GM12878 (cell line): Measurements from ENCODE around the gene PADI1. TPM values are rescaled to one million over a fixed set of nuclear protein-coding genes. Genes with fewer than 3 reads are reported as not detected.
A peak's percentile ranks its signal among the peaks of the same experiment; 100 is the strongest.

ENCODE experiments used
- ATAC-seq: fragments of 200-7000 bp; cut with Tn5 transposase; 3 replicates; pipeline ENCODE4 v1.9.1; 2020; ENCODE audit warnings: mild to moderate bottlenecking, moderate library complexity
- BruUV-seq: library from RNA; stranded (reverse); fragments of 400-500 nt; replicated peaks from 2 replicates; lab custom pipeline; 2021; lab: Mats Ljungman, UMichigan
- CTCF ChIA-PET: fragments of 300-600 bp; sonication (Branson Sonifier 250); formaldehyde crosslinking; extraction: SDS; loops from one replicate; lab custom pipeline; 2021; ENCODE audit warnings: inconsistent platforms; lab: Yijun Ruan, JAX
- POLR2A ChIA-PET: fragments of 350-600 bp; formaldehyde crosslinking; extraction: SDS; loops from one replicate; lab custom pipeline; 2021; ENCODE audit warnings: inconsistent platforms; lab: Charles Lee
- RAD21 ChIA-PET: fragments of 300-600 bp; sonication (Branson Sonifier 250); formaldehyde crosslinking; loops from one replicate; lab custom pipeline; 2023; ENCODE audit warnings: antibody characterized with exemption; ENCODE audit not compliant: unreplicated experiment; lab: Charles Lee
- SMC1A ChIA-PET: fragments of 300-600 bp; sonication (Branson Sonifier 250); formaldehyde crosslinking; loops from one replicate; lab custom pipeline; 2023; ENCODE audit not compliant: unreplicated experiment, uncharacterized antibody; lab: Charles Lee
- DNase-seq: peaks from one replicate; pipeline ENCODE4 v3.0.0-alpha.2; 2011; ENCODE audit warnings: low read depth, low spot score
- FAIRE-seq: peaks from 3 replicates; lab custom pipeline; 2011; peaks lifted over from hg19 to GRCh38; lab: Jason Lieb, UNC
- H2AFZ ChIP-seq: 2 replicates; pipeline ENCODE4 v1.6.0; 2011; ENCODE audit warnings: low read depth, low read length, control low read depth; ENCODE audit not compliant: control insufficient read depth
- H3K27ac ChIP-seq: 2 replicates; pipeline ENCODE4 v1.5.1; 2011; ENCODE audit warnings: control low read depth; ENCODE audit not compliant: control insufficient read depth, insufficient read depth
- H3K27me3 ChIP-seq, 2 experiments: replicated peaks in 1 of 2; 2 replicates each; pipeline versions ENCODE4 v1.6.0 to v1.6.1; 2011; ENCODE audit warnings: low read length in 1 of 2; ENCODE audit not compliant: control insufficient read depth in 2 of 2, insufficient read depth in 2 of 2
- H3K36me3 ChIP-seq, 2 experiments: 2 replicates each; pipeline ENCODE4 v1.5.1; 2011; ENCODE audit warnings: low read length in 1 of 2; ENCODE audit not compliant: control insufficient read depth in 2 of 2, insufficient read depth in 2 of 2
- H3K4me1 ChIP-seq: 2 replicates; pipeline ENCODE4 v1.6.1; 2011; ENCODE audit warnings: mild to moderate bottlenecking, low read length, moderate library complexity, mixed read lengths; ENCODE audit not compliant: control insufficient read depth, insufficient read depth
- H3K4me2 ChIP-seq: 2 replicates; pipeline ENCODE4 v1.6.0; 2011; ENCODE audit warnings: control low read depth; ENCODE audit not compliant: control insufficient read depth, insufficient read depth
- H3K4me3 ChIP-seq: fragments of 200-600 bp; sonication (generic); 2 replicates; pipeline ENCODE4 v1.5.1; 2016
- H3K79me2 ChIP-seq: 2 replicates; pipeline ENCODE4 v1.6.0; 2011; ENCODE audit warnings: low read length; ENCODE audit not compliant: control insufficient read depth, insufficient read depth
- H3K9ac ChIP-seq: 2 replicates; pipeline ENCODE4 v1.8.0; 2011; ENCODE audit warnings: low read length, control low read depth, mixed read lengths; ENCODE audit not compliant: control insufficient read depth, insufficient read depth
- H3K9me3 ChIP-seq: replicated peaks from 3 replicates; pipeline ENCODE4 v1.5.1; 2011; ENCODE audit warnings: mild to moderate bottlenecking, low read length; ENCODE audit not compliant: control insufficient read depth, insufficient read depth
- H4K20me1 ChIP-seq: 2 replicates; pipeline ENCODE4 v1.6.0; 2011; ENCODE audit not compliant: control insufficient read depth, insufficient read depth
- BMI1 ChIP-seq: fragments of 450-650 bp; IDR thresholded peaks from 2 replicates; pipeline ENCODE4 v1.6.1; 2016; ENCODE audit warnings: mild to moderate bottlenecking, moderate library complexity, borderline replicate concordance
- FOS ChIP-seq: IDR thresholded peaks from 3 replicates; pipeline ENCODE4 v1.6.1; 2011; ENCODE audit warnings: borderline replicate concordance; ENCODE audit not compliant: insufficient read length; ENCODE audit errors: extremely low read depth
- MYC ChIP-seq: IDR thresholded peaks from 2 replicates; pipeline ENCODE4 v1.6.1; 2011; ENCODE audit warnings: mild to moderate bottlenecking, low read length, moderate library complexity, inconsistent platforms; ENCODE audit not compliant: insufficient read depth, insufficient replicate concordance, insufficient read length, severe bottlenecking
- PAX8 ChIP-seq: fragments of 450-650 bp; IDR thresholded peaks from 2 replicates; pipeline ENCODE4 v1.6.1; 2017; ENCODE audit warnings: mild to moderate bottlenecking, moderate library complexity
- RBBP5 ChIP-seq: fragments of 200-600 bp; sonication (generic); conservative IDR thresholded peaks from 2 replicates; pipeline ENCODE4 v1.6.1; 2016
- ZNF384 ChIP-seq: IDR thresholded peaks from 2 replicates; pipeline ENCODE4 v1.6.1; 2012; ENCODE audit warnings: low read depth, mild to moderate bottlenecking, low read length, improper control_type of control experiment, borderline replicate concordance
- WGBS: methylation state at CpG from one replicate; pipeline ENCODE4 v1.1.6; 2016; ENCODE audit warnings: low lambda C conversion rate; ENCODE audit not compliant: insufficient replicate concordance, insufficient coverage; ENCODE audit errors: missing lambda C conversion rate; 5-methylcytosine and 5-hydroxymethylcytosine counted together
- in situ Hi-C: fragments of 300-500 bp; cut with MboI; formaldehyde crosslinking; loops from 9 replicates; pipeline ENCODE4 v1.14.3; 2018; ENCODE audit warnings: mixed read lengths
- intact Hi-C: fragments of 100-400 bp; cut with micrococcal nuclease; formaldehyde crosslinking; loops from one replicate; pipeline ENCODE4 v1.14.2; 2022; ENCODE audit not compliant: unreplicated experiment
- polyA plus RNA-seq, 11 experiments: library from polyadenylated mRNA; depleted of rRNA in 4 of 11; unstranded in 6 of 11; stranded (reverse) in 5 of 11; fragments of >200 nt; fragmentation: Nextera tagmentation in 4 of 11; fragmentation: Illumina TruSeq in 1 of 11; extraction: Ambion mirVana in 4 of 11; extraction: Trizol in 1 of 11; gene quantifications; 1 replicate in 1 of 11; 2 replicates in 10 of 11; pipeline versions ENCODE4 v1.2.1 to v1.2.3, GENCODE V29; 2011 to 2016; ENCODE audit warnings: inconsistent platforms in 2 of 11, missing spikeins in 2 of 11, low read depth in 1 of 11
- total RNA-seq, 4 experiments: library from RNA; depleted of rRNA in 3 of 4; stranded (reverse); fragments of >200 nt in 3 of 4; fragmentation: Illumina TruSeq in 1 of 4; extraction: Trizol in 1 of 4; gene quantifications; 2 replicates each; pipeline versions ENCODE4 v1.2.1 to v1.2.3, GENCODE V29; 2013 to 2021
- TF ChIP-seq, protein P1 (sequence below): IDR thresholded peaks from 2 replicates; pipeline ENCODE4 v1.6.1; 2012; ENCODE audit warnings: mild to moderate bottlenecking, low read depth, low read length
- TF ChIP-seq, protein P2 (sequence below): fragments of 450-650 bp; formaldehyde crosslinking; IDR thresholded peaks from 2 replicates; pipeline ENCODE4 v1.4.0; 2022; ENCODE audit warnings: mild to moderate bottlenecking, moderate library complexity

PADI1 gene
- total and polyA plus RNA-seq, 10 of the 15 experiments (the other 5 are each of a cell fraction or from before 2014, with no cell fraction given) = 0.05 TPM; not detected in 9

DNA sequence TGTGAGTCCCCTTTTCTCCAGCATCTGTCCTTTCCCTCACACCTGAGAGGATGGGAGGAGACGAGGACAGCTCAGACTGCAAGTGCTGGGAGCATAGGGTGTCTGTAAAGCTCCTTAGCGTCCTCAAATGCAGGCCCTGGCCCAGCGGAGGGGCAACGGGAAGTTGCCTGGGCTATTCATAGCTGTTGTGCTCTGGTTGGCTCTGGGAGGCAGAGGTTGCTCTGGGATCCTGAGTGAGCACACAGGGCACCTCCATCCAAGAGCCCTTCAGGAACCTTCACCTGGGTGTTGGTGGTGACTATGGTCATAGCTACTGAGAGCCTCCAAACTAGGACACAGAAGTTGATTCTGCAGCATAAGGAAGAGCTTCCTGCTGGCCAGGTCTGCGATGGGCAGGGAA lies 2.6 kb downstream of the PADI1 start:
- no peaks in the 10 kb centered on the region for H4K20me1 ChIP-seq
- WGBS = 35% methylated on average over 5 of the region's 5 CpGs
- H3K4me2 ChIP-seq = no peak overlapping the region
- intact Hi-C loops = no loop called here
- BruUV-seq = no TSS peak
- in situ Hi-C loops = no loop called here
- no peak for DNase-seq
- no peak overlapping the region for H3K4me3 ChIP-seq
- TF ChIP-seq ZNF384 (no peak), FOS (no peak)
- no peaks in the 10 kb centered on the region for H3K36me3 ChIP-seq
- ChIA-PET RAD21 (interaction anchor here (0.8 to 2.8 kb wide), 11 partner anchors 12 to 87 kb away, joined by 3 to 37 read pairs (median 5); no protein-coding TSS in a partner anchor), SMC1A (interaction anchor here (0.7 to 2.8 kb wide), 13 partner anchors 8 to 86 kb away, joined by 3 to 26 read pairs (median 5); no protein-coding TSS in a partner anchor), CTCF (interaction anchor here (0.6 to 3.4 kb wide), 11 partner anchors 9 to 95 kb away, joined by 3 to 24 read pairs (median 4); no protein-coding TSS in a partner anchor), POLR2A (interaction anchor here (0.7 to 2.2 kb wide), 7 partner anchors 9 to 87 kb away, joined by 3 to 8 read pairs (median 4); no protein-coding TSS in a partner anchor)
- H2AFZ ChIP-seq = peak overlapping the region; percentile 1; the same call in 1 of the 2 replicates
- H3K27ac ChIP-seq = no peak overlapping the region
- H3K9ac ChIP-seq = no peak overlapping the region
- ATAC-seq = peak; percentile 7
- H3K9me3 ChIP-seq = no peaks in the 10 kb centered on the region
- FAIRE-seq = no peak
- no peaks in the 10 kb centered on the region; a peak in 1 of 4 replicates for H3K27me3 ChIP-seq
- no peaks in the 10 kb centered on the region for H3K79me2 ChIP-seq
- peaks cover 14% of the 10 kb centered on the region for H3K4me1 ChIP-seq

DNA sequence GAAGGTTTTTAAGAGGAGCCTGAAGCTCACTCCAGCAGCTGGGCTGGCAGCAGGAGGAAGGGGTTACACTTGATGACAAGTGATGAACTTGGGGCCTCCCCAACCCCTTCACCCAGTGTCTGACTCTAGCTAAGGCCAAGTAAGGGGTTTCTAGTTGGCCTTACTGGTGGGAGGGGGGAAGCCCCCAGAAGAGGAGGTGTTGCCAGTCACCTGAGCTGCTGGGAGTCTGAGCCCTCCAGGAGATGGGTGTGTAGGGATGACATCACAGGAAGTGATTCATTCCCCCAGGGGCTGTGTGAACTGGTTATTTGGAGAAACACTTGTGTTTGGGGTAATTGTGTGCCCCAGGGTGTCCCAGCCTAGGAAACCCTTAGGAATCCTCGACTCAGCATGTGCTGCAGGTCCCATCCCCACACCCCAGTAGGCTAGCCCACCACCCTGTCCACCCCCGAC lies 3.1 kb downstream of the PADI1 start:
- FAIRE-seq (no peak), ATAC-seq (peak; percentile 87), DNase-seq (peak; percentile 72)
- SMC1A ChIA-PET = interaction anchor here (0.7 to 2.8 kb wide), 12 partner anchors 9 to 86 kb away, joined by 3 to 26 read pairs (median 4); no protein-coding TSS in a partner anchor
- 0% methylated on average over 2 of the region's 2 CpGs for WGBS
- RAD21 ChIA-PET = interaction anchor here (0.8 to 2.8 kb wide), 11 partner anchors 12 to 87 kb away, joined by 3 to 37 read pairs (median 5); no protein-coding TSS in a partner anchor
- no TSS peak for BruUV-seq
- no peaks in the 10 kb centered on the region for H4K20me1 ChIP-seq
- H3K4me3 ChIP-seq = no peak overlapping the region
- intact Hi-C loops = no loop called here
- H3K9ac ChIP-seq = no peak overlapping the region
- in situ Hi-C loops = no loop called here
- CTCF ChIA-PET = interaction anchor here (0.6 to 3.4 kb wide), 11 partner anchors 8 to 148 kb away, joined by 3 to 24 read pairs (median 4); no protein-coding TSS in a partner anchor
- peaks cover 0 to 2% of the 10 kb centered on the region in 2 experiments; a peak in 2 of 4 replicates for H3K27me3 ChIP-seq
- H3K4me1 ChIP-seq = peaks cover 14% of the 10 kb centered on the region
- H3K79me2 ChIP-seq = no peaks in the 10 kb centered on the region
- peak overlapping the region; percentile 26 for H3K4me2 ChIP-seq
- H3K9me3 ChIP-seq = no peaks in the 10 kb centered on the region
- no peaks in the 10 kb centered on the region for H3K36me3 ChIP-seq
- POLR2A ChIA-PET = interaction anchor here (1.1 to 2.2 kb wide), 6 partner anchors 9 to 87 kb away, joined by 3 to 8 read pairs (median 4); no protein-coding TSS in a partner anchor
- H2AFZ ChIP-seq = peak overlapping the region; percentile 1; the same call in 1 of the 2 replicates
- H3K27ac ChIP-seq = no peak overlapping the region
- TF ChIP-seq BMI1 (no peak), MYC (no peak), RBBP5 (no peak), PAX8 (no peak)
- TF ChIP-seq, protein P1, sequence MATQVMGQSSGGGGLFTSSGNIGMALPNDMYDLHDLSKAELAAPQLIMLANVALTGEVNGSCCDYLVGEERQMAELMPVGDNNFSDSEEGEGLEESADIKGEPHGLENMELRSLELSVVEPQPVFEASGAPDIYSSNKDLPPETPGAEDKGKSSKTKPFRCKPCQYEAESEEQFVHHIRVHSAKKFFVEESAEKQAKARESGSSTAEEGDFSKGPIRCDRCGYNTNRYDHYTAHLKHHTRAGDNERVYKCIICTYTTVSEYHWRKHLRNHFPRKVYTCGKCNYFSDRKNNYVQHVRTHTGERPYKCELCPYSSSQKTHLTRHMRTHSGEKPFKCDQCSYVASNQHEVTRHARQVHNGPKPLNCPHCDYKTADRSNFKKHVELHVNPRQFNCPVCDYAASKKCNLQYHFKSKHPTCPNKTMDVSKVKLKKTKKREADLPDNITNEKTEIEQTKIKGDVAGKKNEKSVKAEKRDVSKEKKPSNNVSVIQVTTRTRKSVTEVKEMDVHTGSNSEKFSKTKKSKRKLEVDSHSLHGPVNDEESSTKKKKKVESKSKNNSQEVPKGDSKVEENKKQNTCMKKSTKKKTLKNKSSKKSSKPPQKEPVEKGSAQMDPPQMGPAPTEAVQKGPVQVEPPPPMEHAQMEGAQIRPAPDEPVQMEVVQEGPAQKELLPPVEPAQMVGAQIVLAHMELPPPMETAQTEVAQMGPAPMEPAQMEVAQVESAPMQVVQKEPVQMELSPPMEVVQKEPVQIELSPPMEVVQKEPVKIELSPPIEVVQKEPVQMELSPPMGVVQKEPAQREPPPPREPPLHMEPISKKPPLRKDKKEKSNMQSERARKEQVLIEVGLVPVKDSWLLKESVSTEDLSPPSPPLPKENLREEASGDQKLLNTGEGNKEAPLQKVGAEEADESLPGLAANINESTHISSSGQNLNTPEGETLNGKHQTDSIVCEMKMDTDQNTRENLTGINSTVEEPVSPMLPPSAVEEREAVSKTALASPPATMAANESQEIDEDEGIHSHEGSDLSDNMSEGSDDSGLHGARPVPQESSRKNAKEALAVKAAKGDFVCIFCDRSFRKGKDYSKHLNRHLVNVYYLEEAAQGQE = no peak
- TF ChIP-seq, protein P2, sequence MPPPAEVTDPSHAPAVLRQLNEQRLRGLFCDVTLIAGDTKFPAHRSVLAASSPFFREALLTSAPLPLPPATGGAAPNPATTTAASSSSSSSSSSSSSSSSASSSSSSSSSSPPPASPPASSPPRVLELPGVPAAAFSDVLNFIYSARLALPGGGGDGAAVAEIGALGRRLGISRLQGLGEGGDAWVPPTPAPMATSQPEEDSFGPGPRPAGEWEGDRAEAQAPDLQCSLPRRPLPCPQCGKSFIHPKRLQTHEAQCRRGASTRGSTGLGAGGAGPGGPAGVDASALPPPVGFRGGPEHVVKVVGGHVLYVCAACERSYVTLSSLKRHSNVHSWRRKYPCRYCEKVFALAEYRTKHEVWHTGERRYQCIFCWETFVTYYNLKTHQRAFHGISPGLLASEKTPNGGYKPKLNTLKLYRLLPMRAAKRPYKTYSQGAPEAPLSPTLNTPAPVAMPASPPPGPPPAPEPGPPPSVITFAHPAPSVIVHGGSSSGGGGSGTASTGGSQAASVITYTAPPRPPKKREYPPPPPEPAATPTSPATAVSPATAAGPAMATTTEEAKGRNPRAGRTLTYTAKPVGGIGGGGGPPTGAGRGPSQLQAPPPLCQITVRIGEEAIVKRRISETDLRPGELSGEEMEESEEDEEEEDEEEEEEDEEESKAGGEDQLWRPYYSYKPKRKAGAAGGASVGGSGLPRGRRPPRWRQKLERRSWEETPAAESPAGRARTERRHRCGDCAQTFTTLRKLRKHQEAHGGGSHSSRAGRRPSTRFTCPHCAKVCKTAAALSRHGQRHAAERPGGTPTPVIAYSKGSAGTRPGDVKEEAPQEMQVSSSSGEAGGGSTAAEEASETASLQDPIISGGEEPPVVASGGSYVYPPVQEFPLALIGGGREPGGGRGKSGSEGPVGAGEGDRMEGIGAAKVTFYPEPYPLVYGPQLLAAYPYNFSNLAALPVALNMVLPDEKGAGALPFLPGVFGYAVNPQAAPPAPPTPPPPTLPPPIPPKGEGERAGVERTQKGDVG = no peak
